OCI-LY7 (cell line): Measurements from ENCODE around the gene OR6J1.

Experiments
- CTCF ChIP-seq: fragments of 200-600 bp; sonication (generic); conservative IDR thresholded peaks from 2 replicates; pipeline ENCODE4 v1.5.1; 2014; ENCODE audit warnings: mild to moderate bottlenecking, antibody characterized with exemption, low read length, moderate library complexity, mixed read lengths
- EZH2phosphoT487 ChIP-seq: fragments of 200-600 bp; sonication (generic); IDR thresholded peaks from 2 replicates; pipeline ENCODE4 v1.6.1; 2018; ENCODE audit warnings: low read depth, borderline replicate concordance, mild to moderate bottlenecking, mixed run types, antibody characterized with exemption, low read length, moderate library complexity, mixed read lengths

- TF ChIP-seq CTCF (no peak), EZH2phosphoT487 (no peak)
Observed at GRCh38 chr14:22597265-22597664, 46.9 kb downstream of the OR6J1 start.
